HCT116 (cell line): ENCODE measurements around the gene SAP30L. TPM values are rescaled to one million over a fixed set of nuclear protein-coding genes. Genes with fewer than 3 reads are reported as not detected.

ENCODE experiments used
- ATAC-seq: fragments of 200-7000 bp; cut with Tn5 transposase; 2 replicates; pipeline ENCODE4 v1.9.1; 2020; ENCODE audit warnings: mild to moderate bottlenecking, moderate library complexity
- BruUV-seq: library from RNA; stranded (reverse); fragments of 400-500 nt; replicated peaks from 2 replicates; lab custom pipeline; 2021; lab: Mats Ljungman, UMichigan
- CTCF ChIA-PET: fragments of 300-600 bp; sonication (Branson Sonifier 250); formaldehyde crosslinking; loops from one replicate; lab custom pipeline; 2021; ENCODE audit warnings: antibody characterized with exemption; lab: Charles Lee
- POLR2A ChIA-PET: fragments of 300-600, 350-600 bp; sonication (Branson Sonifier 250); formaldehyde crosslinking; loops from one replicate; lab custom pipeline; 2021; ENCODE audit warnings: antibody characterized with exemption; lab: Charles Lee
- RAD21 ChIA-PET, 2 experiments: fragments of 300-600 bp; sonication (Branson Sonifier 250); formaldehyde crosslinking; loops; one replicate each; lab custom pipeline; 2023; ENCODE audit warnings: low total read pairs in 2 of 2; ENCODE audit not compliant: uncharacterized antibody in 2 of 2, unreplicated experiment in 2 of 2, low non-redundant PET in 1 of 2; lab: Charles Lee
- DNase-seq: peaks from one replicate; pipeline ENCODE4 v3.0.0-alpha.2; 2010; ENCODE audit warnings: low read depth, low spot score
- H2AFZ ChIP-seq: fragments of 200-600 bp; shearing (Covaris generic), sonication (generic); 2 replicates; pipeline ENCODE4 v1.6.1; 2017; ENCODE audit warnings: low read depth, mixed run types, mixed read lengths, antibody characterized with exemption, low read length; ENCODE audit not compliant: poor library complexity, severe bottlenecking
- H3K27ac ChIP-seq: 2 replicates; pipeline ENCODE4 v1.5.1; 2012; ENCODE audit warnings: low read depth, low read length
- H3K27me3 ChIP-seq: fragments of 200-600 bp; sonication (generic); 2 replicates; pipeline ENCODE4 v1.6.1; 2016; ENCODE audit warnings: mixed run types, low read length, mixed read lengths; ENCODE audit not compliant: insufficient read depth
- H3K36me3 ChIP-seq, 2 experiments: fragments of 200-500 bp in 1 of 2; fragments of 200-600 bp in 1 of 2; sonication (Bioruptor generic) in 1 of 2; sonication (generic) in 1 of 2; 2 replicates each; pipeline versions ENCODE4 v1.5.1 to v1.6.1; 2014 to 2016; ENCODE audit warnings: low read length in 2 of 2, inconsistent platforms in 1 of 2, mixed read lengths in 1 of 2, mixed run types in 1 of 2; ENCODE audit not compliant: insufficient read depth in 2 of 2, control insufficient read depth in 1 of 2
- H3K4me1 ChIP-seq, 2 experiments: fragments of 200-600 bp in 1 of 2; sonication (generic) in 1 of 2; 2 replicates each; pipeline versions ENCODE4 v1.5.1 to v1.6.1; 2012 to 2017; ENCODE audit warnings: low read length in 2 of 2, inconsistent platforms in 1 of 2, mild to moderate bottlenecking in 1 of 2, mixed read lengths in 1 of 2, mixed run types in 1 of 2, moderate library complexity in 1 of 2; ENCODE audit not compliant: insufficient read depth in 2 of 2, control insufficient read depth in 1 of 2
- H3K4me2 ChIP-seq: fragments of 200-600 bp; sonication (generic); 2 replicates; pipeline ENCODE4 v1.6.1; 2017; ENCODE audit warnings: mixed run types, low read length, mixed read lengths
- H3K4me3 ChIP-seq, 2 experiments: fragments of 200-600 bp in 1 of 2; sonication (generic) in 1 of 2; replicated peaks in 1 of 2; 2 replicates each; pipeline ENCODE4 v1.5.1; 2011 to 2016; ENCODE audit warnings: low read length in 2 of 2, control low read depth in 1 of 2, low read depth in 1 of 2, mild to moderate bottlenecking in 1 of 2, mixed read lengths in 1 of 2, mixed run types in 1 of 2
- H3K79me2 ChIP-seq: fragments of 200-600 bp; sonication (generic); 2 replicates; pipeline ENCODE4 v1.6.1; 2017; ENCODE audit warnings: mild to moderate bottlenecking, mixed run types, low read length, moderate library complexity, mixed read lengths; ENCODE audit not compliant: insufficient read depth
- H3K9ac ChIP-seq: fragments of 200-600 bp; sonication (generic); 2 replicates; pipeline ENCODE4 v1.6.1; 2016; ENCODE audit warnings: low read length, mixed read lengths
- H3K9me2 ChIP-seq: fragments of 200-600 bp; sonication (generic), shearing (Covaris generic); 2 replicates; pipeline ENCODE4 v1.6.1; 2017; ENCODE audit warnings: mixed run types, mild to moderate bottlenecking, moderate library complexity; ENCODE audit not compliant: insufficient read depth
- H3K9me3 ChIP-seq, 2 experiments: fragments of 200-500 bp in 1 of 2; fragments of 200-600 bp in 1 of 2; sonication (Bioruptor generic) in 1 of 2; sonication (generic) in 1 of 2; 2 replicates each; pipeline ENCODE4 v1.6.1; 2014 to 2017; ENCODE audit warnings: low read length in 2 of 2, mixed read lengths in 2 of 2, inconsistent platforms in 1 of 2, low read depth in 1 of 2, mild to moderate bottlenecking in 1 of 2, mixed run types in 1 of 2, moderate library complexity in 1 of 2; ENCODE audit not compliant: control insufficient read depth in 1 of 2, insufficient read depth in 1 of 2
- H4K20me1 ChIP-seq: fragments of 200-600 bp; sonication (generic), shearing (Covaris generic); 2 replicates; pipeline ENCODE4 v1.6.1; 2017; ENCODE audit warnings: mixed run types, mild to moderate bottlenecking, moderate library complexity; ENCODE audit not compliant: insufficient read depth
- CEBPB ChIP-seq: IDR thresholded peaks from 2 replicates; pipeline ENCODE4 v1.6.1; 2012; ENCODE audit warnings: low read depth
- EZH2 ChIP-seq: fragments of 200-600 bp; sonication (generic); IDR thresholded peaks from 2 replicates; pipeline ENCODE4 v1.6.1; 2017; ENCODE audit warnings: antibody characterized with exemption, mixed run types
- EZH2phosphoT487 ChIP-seq: fragments of 200-600 bp; IDR thresholded peaks from 2 replicates; pipeline ENCODE4 v1.6.1; 2018; ENCODE audit warnings: antibody characterized with exemption, borderline replicate concordance
- POLR2A ChIP-seq: IDR thresholded peaks from 2 replicates; pipeline ENCODE4 v1.7.0; 2011; ENCODE audit warnings: borderline replicate concordance; ENCODE audit not compliant: insufficient read depth, insufficient read length; ENCODE audit errors: extremely low read depth
- intact Hi-C: fragments of 100-400 bp; cut with micrococcal nuclease; formaldehyde crosslinking; loops from 2 replicates; pipeline ENCODE4 v1.10.0; 2022
- total RNA-seq: library from RNA; stranded (reverse); gene quantifications from one replicate; pipeline ENCODE4 v1.2.1, GENCODE V29; 2021; ENCODE audit not compliant: unreplicated experiment
- TF ChIP-seq, protein P1 (sequence below), 3 experiments: fragments of 200-600 bp in 1 of 3; sonication (generic) in 1 of 3; IDR thresholded peaks in 2 of 3; conservative IDR thresholded peaks in 1 of 3; 2 replicates each; pipeline ENCODE4 v1.5.1; 2012 to 2017; ENCODE audit warnings: low read depth in 2 of 3, low read length in 2 of 3, antibody characterized with exemption in 1 of 3, borderline replicate concordance in 1 of 3, control low read depth in 1 of 3, mild to moderate bottlenecking in 1 of 3, mixed read lengths in 1 of 3, mixed run types in 1 of 3, moderate library complexity in 1 of 3; ENCODE audit not compliant: insufficient read depth in 1 of 3

The SAP30L gene
- total RNA-seq, 1 experiment from 2014 or later: 25.5 TPM

DNA sequence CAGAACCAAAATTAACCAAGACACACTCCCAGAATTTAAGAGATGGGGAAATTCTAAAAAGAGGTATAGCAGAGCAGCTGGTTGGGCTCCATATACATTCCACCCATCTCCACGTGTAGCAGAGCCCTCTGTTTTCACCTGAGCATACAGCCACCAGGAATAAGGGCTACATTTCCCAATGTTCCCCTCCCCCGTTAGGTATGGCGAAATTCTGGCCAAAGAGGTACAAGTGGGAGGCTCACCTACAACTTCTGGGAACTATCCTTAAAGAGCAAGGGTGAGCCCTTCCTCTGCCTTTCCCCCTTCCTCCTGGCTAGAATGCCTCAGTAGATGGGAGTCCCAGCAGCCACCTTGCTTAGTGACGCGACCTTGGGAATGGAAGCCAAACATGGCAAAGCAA is 5.3 kb upstream of the SAP30L start (continued):
- TF ChIP-seq, protein P1, sequence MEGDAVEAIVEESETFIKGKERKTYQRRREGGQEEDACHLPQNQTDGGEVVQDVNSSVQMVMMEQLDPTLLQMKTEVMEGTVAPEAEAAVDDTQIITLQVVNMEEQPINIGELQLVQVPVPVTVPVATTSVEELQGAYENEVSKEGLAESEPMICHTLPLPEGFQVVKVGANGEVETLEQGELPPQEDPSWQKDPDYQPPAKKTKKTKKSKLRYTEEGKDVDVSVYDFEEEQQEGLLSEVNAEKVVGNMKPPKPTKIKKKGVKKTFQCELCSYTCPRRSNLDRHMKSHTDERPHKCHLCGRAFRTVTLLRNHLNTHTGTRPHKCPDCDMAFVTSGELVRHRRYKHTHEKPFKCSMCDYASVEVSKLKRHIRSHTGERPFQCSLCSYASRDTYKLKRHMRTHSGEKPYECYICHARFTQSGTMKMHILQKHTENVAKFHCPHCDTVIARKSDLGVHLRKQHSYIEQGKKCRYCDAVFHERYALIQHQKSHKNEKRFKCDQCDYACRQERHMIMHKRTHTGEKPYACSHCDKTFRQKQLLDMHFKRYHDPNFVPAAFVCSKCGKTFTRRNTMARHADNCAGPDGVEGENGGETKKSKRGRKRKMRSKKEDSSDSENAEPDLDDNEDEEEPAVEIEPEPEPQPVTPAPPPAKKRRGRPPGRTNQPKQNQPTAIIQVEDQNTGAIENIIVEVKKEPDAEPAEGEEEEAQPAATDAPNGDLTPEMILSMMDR (IDR thresholded peaks at IDR 0.05 in 2 of 3, conservative IDR thresholded peaks at IDR 0.05 in 1 of 3; ENCODE audit: borderline replicate concordance in 1 of 3, insufficient read depth in 1 of 3, low read depth in 2 of 3, low read length in 2 of 3): no peak
- no peak for TF ChIP-seq CEBPB

- no peak overlapping the region for H2AFZ ChIP-seq
- CTCF ChIA-PET: no interaction called here
- ATAC-seq: no peak
Measured at GRCh38 chr5:154442801-154443200, 3.0 kb upstream of the SAP30L start.

More at GRCh38 chr5:154442801-154443200, 3.0 kb upstream of the SAP30L start:
- peaks cover 17% of the 10 kb centered on the region for H3K79me2 ChIP-seq
- no peak overlapping the region for H3K27ac ChIP-seq
- H3K9me2 ChIP-seq: no peaks in the 10 kb centered on the region
- intact Hi-C loops: no loop called here
- no peak for DNase-seq
- H3K9me3 ChIP-seq: no peaks in the 10 kb centered on the region
- no peak for TF ChIP-seq EZH2
- no peak for TF ChIP-seq EZH2phosphoT487
- no peak for TF ChIP-seq POLR2A
- BruUV-seq: no TSS peak
- H3K27me3 ChIP-seq: no peaks in the 10 kb centered on the region
- no peaks in the 10 kb centered on the region for H4K20me1 ChIP-seq
- H3K4me1 ChIP-seq: peaks cover 3 to 19% of the 10 kb centered on the region in 2 experiments; a peak in 3 of 4 replicates
- ChIA-PET RAD21 (no interaction called here), POLR2A (no interaction called here)
- H3K4me2 ChIP-seq: no peak overlapping the region
- no peak overlapping the region for H3K9ac ChIP-seq
- H3K4me3 ChIP-seq: no peak overlapping the region
- H3K36me3 ChIP-seq: peaks cover 0 to 2% of the 10 kb centered on the region in 2 experiments; a peak in 1 of 4 replicates
